ENCODE measurements around the gene OSBPL9.
"Not testable (repeated sequence)": the region's sequence is repeated elsewhere in the genome, so short reads cannot be mapped to it uniquely, and the experiment has no call there.

OSBPL9 gene

GRCh38 chr1:51794260-51794659 lies 177.4 kb downstream of the OSBPL9 start:
- no peak for DNase-seq

DNA sequence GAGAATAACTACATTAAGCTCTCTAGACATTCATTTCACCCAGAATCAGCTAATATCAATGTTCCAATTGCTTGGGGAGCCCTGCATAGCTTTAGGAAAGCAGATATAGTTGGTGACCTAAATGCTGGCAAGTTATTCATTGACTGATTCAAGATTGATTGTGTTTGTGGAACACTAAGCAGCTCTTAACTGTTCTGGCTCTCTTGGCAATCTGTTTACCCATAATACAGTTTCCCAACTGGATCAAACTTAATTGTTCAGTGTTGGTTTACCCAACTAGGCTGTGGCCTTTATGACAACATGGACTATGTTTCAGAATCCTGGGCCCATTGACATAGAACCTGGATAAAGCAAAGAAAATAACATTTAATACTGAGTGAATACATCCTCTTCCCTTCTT lies 178.0 kb downstream of the OSBPL9 start:
- DNase-seq: no peak

GRCh38 chr1:51799372-51799771 lies 182.5 kb downstream of the OSBPL9 start:
- no peak for DNase-seq

DNA sequence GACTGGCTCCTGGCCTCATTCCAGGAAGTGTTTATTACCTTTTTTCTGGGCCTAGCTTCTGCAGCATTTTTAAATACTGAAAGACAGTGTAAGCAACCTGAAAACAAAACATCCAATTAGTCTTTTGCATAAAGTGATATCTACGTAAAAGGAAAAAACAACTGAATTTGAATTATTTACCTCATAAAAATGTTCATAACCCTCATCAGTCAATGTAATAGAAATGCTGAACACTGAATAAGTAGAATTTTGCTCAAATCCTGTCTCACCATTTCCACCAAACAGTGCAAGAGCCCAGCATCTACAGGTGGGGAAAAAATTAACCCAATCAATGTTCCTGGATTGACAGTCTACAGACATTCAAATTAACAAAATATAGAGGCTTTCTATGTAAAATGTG lies 197.6 kb downstream of the OSBPL9 start:
- no peak for DNase-seq

- DNase-seq: no peak
Observed at GRCh38 chr1:51818487-51818886, 201.6 kb downstream of the OSBPL9 start.

- not testable (repeated sequence) for DNase-seq
Observed at GRCh38 chr1:51819021-51819420, 202.1 kb downstream of the OSBPL9 start.

GRCh38 chr1:51819810-51820209 lies 202.9 kb downstream of the OSBPL9 start:
- no peak for DNase-seq

GRCh38 chr1:51829058-51829457 lies 212.2 kb downstream of the OSBPL9 start:
- DNase-seq: no peak

DNA sequence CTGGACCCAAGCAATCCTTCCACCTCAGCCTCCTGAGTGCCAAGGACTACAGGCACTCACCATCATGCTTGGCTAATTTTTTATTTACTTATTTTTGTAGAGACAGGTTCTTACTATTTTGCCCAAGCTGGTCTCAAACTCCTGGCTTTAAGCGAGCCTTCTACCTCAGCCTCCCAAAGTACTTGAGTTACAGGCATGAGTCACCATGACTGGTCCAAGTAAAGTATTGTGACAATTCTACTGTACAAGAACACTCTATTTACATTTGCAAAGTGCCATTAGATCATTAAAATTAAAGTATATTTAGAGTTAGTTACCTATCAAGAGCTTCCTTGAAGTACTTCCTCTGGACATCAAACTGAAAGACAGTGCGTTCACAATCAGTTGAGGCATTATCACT lies 216.8 kb downstream of the OSBPL9 start:
- DNase-seq: no peak

DNA sequence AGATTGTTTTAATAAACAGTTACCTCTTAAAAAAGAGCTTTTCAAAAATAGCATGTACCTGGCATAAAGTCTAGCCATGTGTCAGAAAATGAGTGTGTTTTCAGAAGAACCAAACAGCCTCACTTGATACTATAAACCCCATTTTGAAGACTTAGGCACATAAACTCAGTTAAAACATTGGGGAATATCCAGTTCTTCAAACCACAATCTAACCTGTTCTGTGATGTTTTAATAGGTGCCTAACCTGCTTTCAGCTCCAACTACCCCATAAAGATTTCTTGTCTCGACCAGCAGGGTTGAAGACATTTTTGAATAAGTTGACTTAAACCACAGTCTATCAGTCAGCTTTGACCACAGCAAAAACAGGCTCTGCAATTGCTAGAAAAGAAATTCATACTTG lies 220.4 kb downstream of the OSBPL9 start:
- no peak for DNase-seq

All from NCI-H1092 (cell line).